SU-DHL-6 (cell line): ENCODE data around the gene OBSCN.

Experiments used
- H2AFZ ChIP-seq: fragments of 200-600 bp; sonication (generic); 2 replicates; pipeline ENCODE4 v1.6.1; 2014; ENCODE audit warnings: low read depth, mild to moderate bottlenecking, moderate library complexity, mixed read lengths, antibody characterized with exemption, low read length; ENCODE audit not compliant: severe bottlenecking
- H3F3A ChIP-seq: fragments of 200-600 bp; shearing (Covaris generic); 2 replicates; pipeline ENCODE4 v1.6.0; 2016; ENCODE audit warnings: antibody characterized with exemption, mild to moderate bottlenecking; ENCODE audit not compliant: insufficient read depth
- H3K27ac ChIP-seq: fragments of 200-600 bp; sonication (generic); 2 replicates; pipeline ENCODE4 v1.5.1; 2016; ENCODE audit warnings: low read depth, mild to moderate bottlenecking, low read length, moderate library complexity, mixed read lengths
- H3K27me3 ChIP-seq: fragments of 200-600 bp; sonication (generic), shearing (Covaris generic); 2 replicates; pipeline ENCODE4 v1.6.0; 2014; ENCODE audit warnings: mild to moderate bottlenecking, low read length
- H3K36me3 ChIP-seq: fragments of 200-600 bp; sonication (generic); 2 replicates; pipeline ENCODE4 v1.6.1; 2014; ENCODE audit warnings: mild to moderate bottlenecking, low read length, mixed read lengths
- H3K4me2 ChIP-seq: fragments of 300-600, 200-600 bp; shearing (Covaris generic), sonication (generic); 2 replicates; pipeline ENCODE4 v1.6.0; 2014; ENCODE audit warnings: low read length, low read depth, mild to moderate bottlenecking; ENCODE audit not compliant: poor library complexity, severe bottlenecking
- H3K4me3 ChIP-seq: fragments of 200-600 bp; sonication (generic); 2 replicates; pipeline ENCODE4 v1.5.1; 2014; ENCODE audit warnings: antibody characterized with exemption, low read length, mild to moderate bottlenecking, mixed read lengths; ENCODE audit not compliant: insufficient read depth, poor library complexity, severe bottlenecking
- H3K79me2 ChIP-seq: fragments of 200-600 bp; sonication (generic); 2 replicates; pipeline ENCODE4 v1.6.1; 2014; ENCODE audit warnings: mild to moderate bottlenecking, low read length, moderate library complexity; ENCODE audit not compliant: insufficient read depth
- H3K9ac ChIP-seq: fragments of 200-600 bp; sonication (generic); 2 replicates; pipeline ENCODE4 v1.7.0; 2014; ENCODE audit warnings: mild to moderate bottlenecking, low read length
- H3K9me2 ChIP-seq: fragments of 200-600 bp; sonication (generic); replicated peaks from 2 replicates; pipeline ENCODE4 v1.6.1; 2014; ENCODE audit warnings: low read length; ENCODE audit not compliant: insufficient read depth
- H3K9me3 ChIP-seq: fragments of 200-600 bp; sonication (generic); 2 replicates; pipeline ENCODE4 v1.6.1; 2014; ENCODE audit warnings: low read length, mixed read lengths; ENCODE audit not compliant: insufficient read depth
- H4K20me1 ChIP-seq: fragments of 200-600 bp; sonication (generic); 2 replicates; pipeline ENCODE4 v1.6.1; 2014; ENCODE audit warnings: low read depth, mild to moderate bottlenecking, antibody characterized with exemption, low read length, moderate library complexity, mixed read lengths
- EZH2phosphoT487 ChIP-seq: fragments of 200-600 bp; sonication (generic), shearing (Covaris generic); conservative IDR thresholded peaks from 2 replicates; pipeline ENCODE4 v1.6.1; 2018; ENCODE audit warnings: mild to moderate bottlenecking, antibody characterized with exemption, low read length, moderate library complexity, mixed read lengths
- TF ChIP-seq, protein P1 (sequence below): fragments of 200-600 bp; sonication (generic); IDR thresholded peaks from one replicate; pipeline ENCODE4 v1.5.1; 2017; ENCODE audit warnings: antibody characterized with exemption, mild to moderate bottlenecking, low read length, moderate library complexity; ENCODE audit not compliant: insufficient read depth, poor library complexity, severe bottlenecking

OBSCN gene

DNA sequence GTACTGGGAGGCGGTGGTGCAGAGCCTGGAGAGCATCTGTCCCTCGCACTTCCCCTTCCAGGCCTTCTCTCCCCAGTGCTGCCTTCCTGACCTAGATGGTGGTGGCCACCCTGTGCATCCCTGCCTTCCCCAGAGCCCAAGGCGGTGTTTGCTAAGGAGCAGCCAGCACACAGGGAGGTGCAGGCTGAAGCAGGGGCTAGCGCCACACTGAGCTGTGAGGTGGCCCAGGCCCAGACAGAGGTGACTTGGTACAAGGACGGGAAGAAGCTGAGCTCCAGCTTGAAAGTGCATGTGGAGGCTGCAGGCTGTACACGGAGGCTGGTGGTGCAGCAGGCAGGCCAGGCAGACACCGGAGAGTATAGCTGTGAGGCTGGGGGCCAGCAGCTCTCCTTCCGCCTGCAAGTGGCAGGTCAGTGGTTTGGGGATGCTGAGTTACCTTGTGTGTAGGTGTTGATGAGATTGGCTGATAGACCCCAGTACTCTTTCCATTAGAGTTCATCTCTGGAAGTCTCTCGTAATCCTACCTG is 51.6 kb downstream of the OBSCN start:
- H3K9ac ChIP-seq, result no peak overlapping the region
- H3K4me3 ChIP-seq, result no peak overlapping the region
- H3K9me2 ChIP-seq, result no peaks in the 10 kb centered on the region
- TF ChIP-seq EZH2phosphoT487, result no peak
- TF ChIP-seq, protein P1, sequence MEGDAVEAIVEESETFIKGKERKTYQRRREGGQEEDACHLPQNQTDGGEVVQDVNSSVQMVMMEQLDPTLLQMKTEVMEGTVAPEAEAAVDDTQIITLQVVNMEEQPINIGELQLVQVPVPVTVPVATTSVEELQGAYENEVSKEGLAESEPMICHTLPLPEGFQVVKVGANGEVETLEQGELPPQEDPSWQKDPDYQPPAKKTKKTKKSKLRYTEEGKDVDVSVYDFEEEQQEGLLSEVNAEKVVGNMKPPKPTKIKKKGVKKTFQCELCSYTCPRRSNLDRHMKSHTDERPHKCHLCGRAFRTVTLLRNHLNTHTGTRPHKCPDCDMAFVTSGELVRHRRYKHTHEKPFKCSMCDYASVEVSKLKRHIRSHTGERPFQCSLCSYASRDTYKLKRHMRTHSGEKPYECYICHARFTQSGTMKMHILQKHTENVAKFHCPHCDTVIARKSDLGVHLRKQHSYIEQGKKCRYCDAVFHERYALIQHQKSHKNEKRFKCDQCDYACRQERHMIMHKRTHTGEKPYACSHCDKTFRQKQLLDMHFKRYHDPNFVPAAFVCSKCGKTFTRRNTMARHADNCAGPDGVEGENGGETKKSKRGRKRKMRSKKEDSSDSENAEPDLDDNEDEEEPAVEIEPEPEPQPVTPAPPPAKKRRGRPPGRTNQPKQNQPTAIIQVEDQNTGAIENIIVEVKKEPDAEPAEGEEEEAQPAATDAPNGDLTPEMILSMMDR, result no peak
- H3K36me3 ChIP-seq, result no peaks in the 10 kb centered on the region
- no peak overlapping the region for H3K4me2 ChIP-seq
- no peak overlapping the region for H3K27ac ChIP-seq
- H2AFZ ChIP-seq, result no peak overlapping the region
- peaks cover 14% of the 10 kb centered on the region; the same call in 1 of the 2 replicates for H3K9me3 ChIP-seq
- no peaks in the 10 kb centered on the region for H3K79me2 ChIP-seq
- no peaks in the 10 kb centered on the region for H3F3A ChIP-seq
- no peaks in the 10 kb centered on the region for H4K20me1 ChIP-seq
- H3K27me3 ChIP-seq, result no peaks in the 10 kb centered on the region

DNA sequence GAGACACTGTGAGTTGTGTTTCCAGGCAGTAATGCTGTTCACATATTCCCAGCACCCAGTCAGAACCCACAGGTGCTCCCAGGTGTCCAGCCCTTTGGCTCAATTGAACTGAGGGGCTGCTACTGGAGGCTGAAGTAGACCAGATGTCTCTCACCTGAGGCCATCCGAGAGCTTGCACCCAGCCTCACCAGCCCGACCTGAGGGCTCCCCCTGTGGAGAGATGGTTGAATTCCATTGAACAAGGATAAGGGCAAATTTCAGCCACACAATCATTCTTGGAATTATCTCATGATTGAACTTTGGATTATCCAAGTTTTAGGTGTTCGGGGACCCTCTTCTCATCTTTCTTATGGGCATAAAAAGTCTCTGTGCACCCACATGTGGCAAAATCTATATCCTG is 52.1 kb downstream of the OBSCN start:
- H3K27me3 ChIP-seq, result no peaks in the 10 kb centered on the region
- H3K79me2 ChIP-seq, result no peaks in the 10 kb centered on the region
- H3K9me3 ChIP-seq, result peaks cover 14% of the 10 kb centered on the region; the same call in 1 of the 2 replicates
- H3K36me3 ChIP-seq, result no peaks in the 10 kb centered on the region
- no peaks in the 10 kb centered on the region for H3K9me2 ChIP-seq
- no peak overlapping the region for H3K4me3 ChIP-seq
- H4K20me1 ChIP-seq, result no peaks in the 10 kb centered on the region
- H3K27ac ChIP-seq, result no peak overlapping the region
- no peak overlapping the region for H3K4me2 ChIP-seq
- TF ChIP-seq, protein P1, result no peak
- no peak for TF ChIP-seq EZH2phosphoT487
- H2AFZ ChIP-seq, result no peak overlapping the region
- H3K9ac ChIP-seq, result no peak overlapping the region
- no peaks in the 10 kb centered on the region for H3F3A ChIP-seq

- no peak overlapping the region for H3K4me2 ChIP-seq
- peaks cover 14% of the 10 kb centered on the region; the same call in 1 of the 2 replicates for H3K9me3 ChIP-seq
- no peaks in the 10 kb centered on the region for H3K27me3 ChIP-seq
- TF ChIP-seq, protein P1, result no peak
- TF ChIP-seq EZH2phosphoT487, result no peak
- no peak overlapping the region for H3K9ac ChIP-seq
- H3K4me3 ChIP-seq, result no peak overlapping the region
- H4K20me1 ChIP-seq, result no peaks in the 10 kb centered on the region
- H3K79me2 ChIP-seq, result no peaks in the 10 kb centered on the region
- H3F3A ChIP-seq, result no peaks in the 10 kb centered on the region
- H3K36me3 ChIP-seq, result no peaks in the 10 kb centered on the region
- H3K9me2 ChIP-seq, result no peaks in the 10 kb centered on the region
- H2AFZ ChIP-seq, result no peak overlapping the region
- no peak overlapping the region for H3K27ac ChIP-seq
These were observed 53.9 kb downstream of the OBSCN start for GRCh38 chr1:228261706-228262105.
